Measurements from ENCODE around the gene FAM234B. TPM values are rescaled to one million over a fixed set of nuclear protein-coding genes. Genes with fewer than 3 reads are reported as not detected.

Gene FAM234B
- total RNA-seq, 1 experiment from 2014 or later: 11.4 TPM

DNA sequence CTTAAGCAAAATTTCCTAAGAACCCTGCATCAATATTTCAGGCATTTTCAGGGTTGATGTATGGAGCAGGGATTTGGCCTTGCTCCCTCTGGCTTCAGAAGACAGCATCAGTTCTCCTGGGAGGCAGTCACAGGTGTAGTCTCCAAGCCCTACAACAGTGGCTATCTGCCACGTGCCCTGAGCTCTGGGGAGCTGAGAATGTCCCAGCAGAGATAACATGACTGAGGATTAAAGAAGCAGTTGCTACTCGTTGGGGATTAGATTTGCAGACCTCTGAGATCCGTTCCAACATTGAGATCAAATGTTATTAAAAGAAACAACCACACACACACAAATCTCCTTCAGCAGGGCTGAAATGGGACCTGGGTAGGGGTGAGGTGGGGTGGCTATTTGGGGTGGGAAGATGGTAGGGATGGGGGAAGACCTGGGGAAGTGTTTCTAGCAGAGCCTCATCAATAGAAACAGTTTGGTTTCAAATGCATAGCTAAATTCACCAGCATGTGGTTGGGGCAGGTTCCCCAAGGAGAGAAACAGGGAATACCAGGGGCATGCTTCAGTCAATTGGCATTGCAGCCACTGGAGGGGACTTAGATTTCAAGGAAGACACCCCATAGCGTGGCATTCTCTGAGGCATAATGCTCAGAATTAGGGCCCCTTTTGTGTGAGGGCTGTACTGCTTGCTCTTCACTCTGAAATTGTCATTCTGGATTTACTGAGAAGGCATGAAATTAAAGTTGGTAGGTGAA is 15.2 kb upstream of the FAM234B start:
- no TSS peak for BruUV-seq (replicated peaks)
- TF ChIP-seq, protein P1, sequence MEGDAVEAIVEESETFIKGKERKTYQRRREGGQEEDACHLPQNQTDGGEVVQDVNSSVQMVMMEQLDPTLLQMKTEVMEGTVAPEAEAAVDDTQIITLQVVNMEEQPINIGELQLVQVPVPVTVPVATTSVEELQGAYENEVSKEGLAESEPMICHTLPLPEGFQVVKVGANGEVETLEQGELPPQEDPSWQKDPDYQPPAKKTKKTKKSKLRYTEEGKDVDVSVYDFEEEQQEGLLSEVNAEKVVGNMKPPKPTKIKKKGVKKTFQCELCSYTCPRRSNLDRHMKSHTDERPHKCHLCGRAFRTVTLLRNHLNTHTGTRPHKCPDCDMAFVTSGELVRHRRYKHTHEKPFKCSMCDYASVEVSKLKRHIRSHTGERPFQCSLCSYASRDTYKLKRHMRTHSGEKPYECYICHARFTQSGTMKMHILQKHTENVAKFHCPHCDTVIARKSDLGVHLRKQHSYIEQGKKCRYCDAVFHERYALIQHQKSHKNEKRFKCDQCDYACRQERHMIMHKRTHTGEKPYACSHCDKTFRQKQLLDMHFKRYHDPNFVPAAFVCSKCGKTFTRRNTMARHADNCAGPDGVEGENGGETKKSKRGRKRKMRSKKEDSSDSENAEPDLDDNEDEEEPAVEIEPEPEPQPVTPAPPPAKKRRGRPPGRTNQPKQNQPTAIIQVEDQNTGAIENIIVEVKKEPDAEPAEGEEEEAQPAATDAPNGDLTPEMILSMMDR (IDR thresholded peaks at IDR 0.05; ENCODE audit: insufficient read depth in 1 of 2, low read depth in 1 of 2, low read length in 1 of 2, severe bottlenecking in 1 of 2, unreplicated experiment in 1 of 2): no peak
- Histone ChIP-seq H3K27me3 (replicated peaks; ENCODE audit: control insufficient read depth, insufficient read depth, low read length) (no peaks in the 10 kb centered on the region), H3K4me3 (ENCODE audit: low read depth, low read length) (no peak overlapping the region), H3K36me3 (ENCODE audit: control insufficient read depth, insufficient read depth, low read length) (no peaks in the 10 kb centered on the region), H3K4me1 (no peaks in the 10 kb centered on the region), H3K9me3 (peaks cover 3% of the 10 kb centered on the region; the same call in 1 of the 2 replicates)
- CTCF ChIA-PET: interaction anchor here (0.6 kb wide), 1 partner anchor 227 kb away, joined by 4 read pairs; no protein-coding TSS in a partner anchor
- intact Hi-C loops (cut with micrococcal nuclease; ENCODE audit: unreplicated experiment): no loop called here
- Mint-ChIP-seq H3K4me1 (ENCODE audit: low read depth, unreplicated experiment) (no peaks in the 10 kb centered on the region), H3K27ac (ENCODE audit: unreplicated experiment) (no peak overlapping the region), H3K4me3 (ENCODE audit: unreplicated experiment) (no peak overlapping the region), H3K9me3 (ENCODE audit: unreplicated experiment) (no peaks in the 10 kb centered on the region), H3K27me3 (ENCODE audit: insufficient read depth, unreplicated experiment) (peaks cover 2% of the 10 kb centered on the region), H3K36me3 (ENCODE audit: insufficient read depth, unreplicated experiment) (no peaks in the 10 kb centered on the region)
- no peak for DNase-seq
- POLR2A ChIA-PET: no interaction called here

GRCh38 chr12:13030541-13031291 is 13.5 kb upstream of the FAM234B start:
- Mint-ChIP-seq H3K27me3 (ENCODE audit: insufficient read depth, unreplicated experiment) (no peaks in the 10 kb centered on the region), H3K9me3 (ENCODE audit: unreplicated experiment) (no peaks in the 10 kb centered on the region), H3K27ac (ENCODE audit: unreplicated experiment) (no peak overlapping the region), H3K4me1 (ENCODE audit: low read depth, unreplicated experiment) (no peaks in the 10 kb centered on the region), H3K36me3 (ENCODE audit: insufficient read depth, unreplicated experiment) (no peaks in the 10 kb centered on the region), H3K4me3 (ENCODE audit: unreplicated experiment) (no peak overlapping the region)
- intact Hi-C loops (cut with micrococcal nuclease; ENCODE audit: unreplicated experiment): no loop called here
- TF ChIP-seq, protein P1 (IDR thresholded peaks at IDR 0.05; ENCODE audit: insufficient read depth in 1 of 2, low read depth in 1 of 2, low read length in 1 of 2, severe bottlenecking in 1 of 2, unreplicated experiment in 1 of 2): no peak
- CTCF ChIA-PET: no interaction called here
- no peaks in the 10 kb centered on the region for H3K36me3 ChIP-seq (ENCODE audit: control insufficient read depth, insufficient read depth, low read length)
- POLR2A ChIA-PET: no interaction called here
- H3K4me3 ChIP-seq (ENCODE audit: low read depth, low read length): no peak overlapping the region
- no peaks in the 10 kb centered on the region for H3K27me3 ChIP-seq (replicated peaks; ENCODE audit: control insufficient read depth, insufficient read depth, low read length)
- DNase-seq: no peak
- no peaks in the 10 kb centered on the region for H3K4me1 ChIP-seq
- BruUV-seq (replicated peaks): no TSS peak
- peaks cover 3% of the 10 kb centered on the region; the same call in 1 of the 2 replicates for H3K9me3 ChIP-seq

- Histone ChIP-seq H3K9me3 (peaks cover 3% of the 10 kb centered on the region; the same call in 1 of the 2 replicates), H3K27me3 (replicated peaks; ENCODE audit: control insufficient read depth, insufficient read depth, low read length) (no peaks in the 10 kb centered on the region), H3K36me3 (ENCODE audit: control insufficient read depth, insufficient read depth, low read length) (no peaks in the 10 kb centered on the region), H3K4me1 (no peaks in the 10 kb centered on the region), H3K4me3 (ENCODE audit: low read depth, low read length) (no peak overlapping the region)
- Mint-ChIP-seq H3K27me3 (ENCODE audit: insufficient read depth, unreplicated experiment) (no peaks in the 10 kb centered on the region), H3K36me3 (ENCODE audit: insufficient read depth, unreplicated experiment) (no peaks in the 10 kb centered on the region), H3K9me3 (ENCODE audit: unreplicated experiment) (no peaks in the 10 kb centered on the region), H3K4me3 (ENCODE audit: unreplicated experiment) (no peak overlapping the region), H3K27ac (ENCODE audit: unreplicated experiment) (no peak overlapping the region), H3K4me1 (ENCODE audit: low read depth, unreplicated experiment) (no peaks in the 10 kb centered on the region)
- intact Hi-C loops (cut with micrococcal nuclease; ENCODE audit: unreplicated experiment): no loop called here
- TF ChIP-seq, protein P1 (IDR thresholded peaks at IDR 0.05; ENCODE audit: insufficient read depth in 1 of 2, low read depth in 1 of 2, low read length in 1 of 2, severe bottlenecking in 1 of 2, unreplicated experiment in 1 of 2): no peak
- ChIA-PET POLR2A (no interaction called here), CTCF (no interaction called here)
- no TSS peak for BruUV-seq (replicated peaks)
- DNase-seq: no peak
Observed at GRCh38 chr12:13032164-13032563, 12.0 kb upstream of the FAM234B start.

Measured in Caco-2 (cell line).